ENCODE measurements around the gene PSMA1. TPM values are rescaled to one million over a fixed set of nuclear protein-coding genes. Genes with fewer than 3 reads are reported as not detected.

PSMA1 gene
- total and polyA plus RNA-seq, 2 of the 13 experiments (the other 11 are each of a cell fraction or from before 2014, with no cell fraction given) = 188 to 229 TPM

- H4K20me1 ChIP-seq (ENCODE audit: insufficient read depth, low read length) = no peaks in the 10 kb centered on the region
- H3K9ac ChIP-seq (ENCODE audit: insufficient read depth, low read depth, low read length) = no peak overlapping the region; the same call in 1 of the 2 replicates
- H3K79me2 ChIP-seq (ENCODE audit: insufficient read depth, low read length) = no peaks in the 10 kb centered on the region
- POLR2A ChIA-PET = no interaction called here
- no peaks in the 10 kb centered on the region for H3K27me3 ChIP-seq (ENCODE audit: control insufficient read depth in 1 of 2, insufficient read depth in 2 of 2, low read length in 2 of 2)
- H3K4me1 ChIP-seq (ENCODE audit: insufficient read depth, low read length) = peaks cover 26% of the 10 kb centered on the region
- intact Hi-C loops (cut with micrococcal nuclease; ENCODE audit: unreplicated experiment) = no loop called here
- no peak overlapping the region for H3K4me3 ChIP-seq (replicated peaks in 1 of 3; ENCODE audit: insufficient read depth in 1 of 3, low read depth in 2 of 3, low read length in 3 of 3)
- BruUV-seq (replicated peaks) = no TSS peak
- peak overlapping the region; percentile 65 for H3K27ac ChIP-seq (ENCODE audit: extremely low read length, insufficient read depth, low read length)
- ATAC-seq (no peak), DNase-seq (ENCODE audit: low spot score) (no peak), FAIRE-seq (no peak)
- 0 out of 5 replicates have a peak, but pooled peaks cover 0 to 4% of the 10 kb centered on the region in 2 experiments for H3K36me3 ChIP-seq (replicated peaks in 1 of 2; ENCODE audit: control insufficient read depth in 1 of 2, insufficient read depth in 2 of 2, low read length in 2 of 2)
- in situ Hi-C loops (cut with HindIII; ENCODE audit: extremely low pct_ligation_motif_present, low pct_unique_long_range_greater_than_20kb) = no loop called here
- CTCF ChIA-PET (ENCODE audit: low intra/inter-chr PET ratio, low total read pairs) = no interaction called here
- no peak overlapping the region for H2AFZ ChIP-seq (ENCODE audit: low read length)
- 95% methylated on average over 2 of the region's 2 CpGs for WGBS (ENCODE audit: low lambda C conversion rate)
- no peak overlapping the region for H3K4me2 ChIP-seq (ENCODE audit: low read depth, low read length)
- TF ChIP-seq ZNF10 (CRISPR knock-in tag; IDR thresholded peaks at IDR 0.05; ENCODE audit: borderline replicate concordance, low read depth) (no peak), ADNP (CRISPR knock-in tag; IDR thresholded peaks at IDR 0.05) (no peak), NCOA2 (CRISPR knock-in tag; IDR thresholded peaks at IDR 0.05) (no peak), SAP130 (CRISPR knock-in tag; IDR thresholded peaks at IDR 0.05; ENCODE audit: low read depth) (no peak), HNRNPLL (IDR thresholded peaks at IDR 0.05; ENCODE audit: low read depth, low read length, poor library complexity, severe bottlenecking) (no peak), NFYC (CRISPR knock-in tag; IDR thresholded peaks at IDR 0.05) (no peak), ZSCAN31 (CRISPR knock-in tag; IDR thresholded peaks at IDR 0.05; ENCODE audit: low read depth) (no peak), PHF21A (CRISPR knock-in tag; IDR thresholded peaks at IDR 0.05) (no peak), MATR3 (CRISPR knock-in tag; IDR thresholded peaks at IDR 0.05) (no peak), ZFP91 (CRISPR knock-in tag; IDR thresholded peaks at IDR 0.05; ENCODE audit: borderline replicate concordance) (no peak), ATF2 (CRISPR knock-in tag; IDR thresholded peaks at IDR 0.05) (no peak), ZNF781 (CRISPR knock-in tag; IDR thresholded peaks at IDR 0.05; ENCODE audit: borderline replicate concordance, not compliant biosample characterization) (no peak)
- no peaks in the 10 kb centered on the region for H3K9me3 ChIP-seq (ENCODE audit: low read length)
Observed at GRCh38 chr11:14565845-14566244, 45.7 kb upstream of the PSMA1 start.
